GM19025 (cell line): ENCODE measurements around the gene ANKRD12.

Source experiments
- ATAC-seq: cut with Tn5 transposase; IDR thresholded peaks from one replicate; pipeline ENCODE4 v1.9.1; 2021; ENCODE audit warnings: mild to moderate bottlenecking, low read depth, moderate library complexity; ENCODE audit not compliant: unreplicated experiment

Gene ANKRD12

GRCh38 chr18:9105420-9105819 lies 31.2 kb upstream of the ANKRD12 start:
- no peak for ATAC-seq

DNA sequence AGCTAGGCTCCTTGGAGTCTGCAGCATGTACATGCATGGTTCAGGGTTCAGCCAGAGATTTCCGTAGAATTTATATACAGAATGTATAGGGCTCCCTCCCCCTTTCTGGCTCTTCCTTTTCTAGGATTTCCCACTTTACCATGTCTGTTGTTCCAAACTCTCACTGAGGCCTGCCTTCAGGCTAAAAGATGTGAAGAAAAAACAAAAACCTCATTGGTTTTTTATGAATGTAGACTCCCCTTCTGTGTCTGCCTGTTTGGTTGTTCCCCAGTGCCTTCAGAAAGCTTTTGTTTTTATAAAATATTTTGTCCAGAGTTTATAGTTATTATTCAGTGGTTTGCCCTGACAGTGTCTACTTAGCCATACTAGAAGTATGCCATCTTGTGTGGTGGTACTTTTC lies 30.5 kb upstream of the ANKRD12 start:
- ATAC-seq, result no peak

GRCh38 chr18:9106800-9107584 lies 29.6 kb upstream of the ANKRD12 start:
- no peak for ATAC-seq

- no peak for ATAC-seq
Observed at GRCh38 chr18:9108911-9109310, 27.7 kb upstream of the ANKRD12 start.

DNA sequence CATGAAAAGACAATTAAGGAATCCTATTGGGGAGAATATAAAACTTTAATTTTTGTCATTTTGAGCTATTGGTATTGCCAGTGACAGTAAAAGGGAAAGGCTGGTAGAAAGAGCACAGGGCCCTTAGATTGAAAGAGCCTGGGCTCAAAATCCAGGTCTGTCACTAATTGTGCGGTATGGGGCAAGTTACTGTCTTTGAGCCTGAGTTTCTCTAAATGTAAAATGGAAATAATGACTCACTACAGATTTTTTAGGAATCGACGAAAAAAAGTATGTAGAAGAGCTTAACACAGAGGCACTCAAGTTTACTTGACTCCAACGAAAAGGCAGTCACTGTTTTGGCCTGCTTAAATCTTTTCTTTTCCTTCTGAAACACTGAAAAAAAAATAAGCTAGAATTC lies 27.1 kb upstream of the ANKRD12 start:
- no peak for ATAC-seq

GRCh38 chr18:9113468-9114149 lies 23.0 kb upstream of the ANKRD12 start:
- ATAC-seq, result no peak

DNA sequence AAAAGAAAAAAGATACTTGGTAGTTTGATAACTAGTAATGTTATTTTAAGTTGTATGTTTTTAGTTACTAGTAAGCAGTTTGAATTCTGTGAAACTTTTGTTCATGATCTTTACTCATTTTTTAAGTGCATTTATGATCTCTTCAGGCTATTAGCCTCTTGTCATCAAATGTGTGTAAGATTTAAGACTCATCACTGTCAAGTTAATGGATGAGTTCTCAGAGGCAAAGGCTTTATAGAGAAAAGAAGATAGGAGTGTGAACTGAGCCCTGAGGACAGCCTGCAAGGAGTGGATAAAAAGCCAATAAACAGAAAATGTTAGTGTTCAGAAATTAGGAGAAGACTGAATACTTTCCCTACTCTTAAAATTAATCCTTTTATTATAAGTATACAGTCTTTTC lies 20.6 kb upstream of the ANKRD12 start:
- ATAC-seq, result no peak

DNA sequence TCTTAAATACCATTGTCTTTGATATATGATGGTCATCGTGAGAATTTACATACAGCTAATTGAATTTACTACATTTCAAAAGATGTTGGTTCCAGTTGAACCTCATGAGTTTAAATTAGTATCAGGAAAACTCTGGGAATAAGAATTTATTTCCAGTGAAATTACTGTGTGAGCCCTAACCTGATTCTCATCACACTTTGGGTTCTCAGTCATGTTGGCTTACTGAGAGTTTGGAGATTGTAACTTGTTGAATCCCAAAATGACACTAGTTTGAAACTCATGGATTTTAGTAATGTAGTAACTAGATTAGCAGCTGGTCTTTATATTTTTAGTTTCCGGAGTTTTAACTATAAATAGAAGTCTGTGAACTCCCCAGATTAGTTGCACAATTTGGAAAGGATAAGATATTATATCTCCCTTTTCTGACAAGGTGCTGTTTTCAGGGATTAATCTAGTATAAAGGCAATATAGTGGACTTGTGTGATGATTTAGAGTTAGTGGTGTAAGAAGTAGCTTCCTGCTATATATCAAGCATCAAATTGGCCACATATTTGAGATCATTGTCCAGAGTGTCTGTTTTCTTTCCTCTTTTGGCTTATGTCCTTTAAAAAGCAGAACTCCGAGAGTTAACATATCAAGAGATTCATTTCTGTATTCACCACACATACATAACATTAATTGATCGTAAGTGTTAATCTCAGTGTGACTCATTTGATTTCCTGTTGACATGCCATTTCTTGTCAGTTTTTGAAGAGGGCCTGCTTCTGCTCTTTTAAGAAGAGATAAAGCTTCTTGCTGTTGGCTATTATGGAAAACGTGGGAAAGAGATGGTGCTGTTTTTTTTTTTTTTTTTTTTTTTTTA lies 18.4 kb upstream of the ANKRD12 start:
- no peak for ATAC-seq

GRCh38 chr18:9120796-9121195 lies 15.8 kb upstream of the ANKRD12 start:
- ATAC-seq, result no peak

- ATAC-seq, result no peak
Observed at GRCh38 chr18:9123520-9123919, 13.1 kb upstream of the ANKRD12 start.

DNA sequence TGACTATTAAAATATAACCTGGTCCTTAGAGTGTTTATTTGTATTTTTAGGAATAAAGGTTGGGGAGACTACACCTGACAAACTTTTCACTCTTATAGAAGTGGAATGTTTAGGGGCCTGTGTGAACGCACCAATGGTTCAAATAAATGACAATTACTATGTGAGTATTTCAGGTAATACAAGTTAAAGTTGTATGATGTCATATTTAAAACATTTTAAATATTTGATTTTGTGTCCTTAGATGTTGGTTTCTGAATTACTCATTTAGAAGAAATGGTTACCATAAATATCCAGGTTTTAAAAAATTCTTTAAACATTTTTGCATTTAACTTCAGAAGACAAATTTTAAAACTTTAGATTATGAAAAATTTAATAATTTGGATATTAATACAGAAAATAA lies 11.8 kb upstream of the ANKRD12 start:
- no peak for ATAC-seq

- no peak for ATAC-seq
Observed at GRCh38 chr18:9126337-9126736, 10.2 kb upstream of the ANKRD12 start.

DNA sequence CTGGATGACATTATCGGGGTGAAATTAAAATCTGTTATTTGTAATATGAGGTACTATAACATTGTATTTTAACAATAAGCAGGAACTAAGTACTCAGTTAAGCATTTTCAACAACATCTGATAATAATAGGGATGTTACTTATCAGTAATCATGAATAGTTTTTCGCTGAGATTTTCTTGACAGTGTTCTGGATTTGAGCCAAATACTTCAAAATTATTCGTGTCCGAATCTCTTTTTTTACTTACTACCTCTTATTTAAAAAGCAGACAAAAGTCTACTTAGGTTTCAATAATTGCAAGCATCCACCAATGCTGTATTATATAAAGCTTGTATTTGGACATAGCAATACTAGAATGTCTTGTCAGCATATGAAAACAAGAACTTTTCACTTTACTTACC lies 6.4 kb upstream of the ANKRD12 start:
- no peak for ATAC-seq

GRCh38 chr18:9130806-9131205 lies 5.8 kb upstream of the ANKRD12 start:
- no peak for ATAC-seq

GRCh38 chr18:9132628-9133027 lies 4.0 kb upstream of the ANKRD12 start:
- ATAC-seq, result no peak

- no peak for ATAC-seq
Observed at GRCh38 chr18:9133225-9133624, 3.4 kb upstream of the ANKRD12 start.

DNA sequence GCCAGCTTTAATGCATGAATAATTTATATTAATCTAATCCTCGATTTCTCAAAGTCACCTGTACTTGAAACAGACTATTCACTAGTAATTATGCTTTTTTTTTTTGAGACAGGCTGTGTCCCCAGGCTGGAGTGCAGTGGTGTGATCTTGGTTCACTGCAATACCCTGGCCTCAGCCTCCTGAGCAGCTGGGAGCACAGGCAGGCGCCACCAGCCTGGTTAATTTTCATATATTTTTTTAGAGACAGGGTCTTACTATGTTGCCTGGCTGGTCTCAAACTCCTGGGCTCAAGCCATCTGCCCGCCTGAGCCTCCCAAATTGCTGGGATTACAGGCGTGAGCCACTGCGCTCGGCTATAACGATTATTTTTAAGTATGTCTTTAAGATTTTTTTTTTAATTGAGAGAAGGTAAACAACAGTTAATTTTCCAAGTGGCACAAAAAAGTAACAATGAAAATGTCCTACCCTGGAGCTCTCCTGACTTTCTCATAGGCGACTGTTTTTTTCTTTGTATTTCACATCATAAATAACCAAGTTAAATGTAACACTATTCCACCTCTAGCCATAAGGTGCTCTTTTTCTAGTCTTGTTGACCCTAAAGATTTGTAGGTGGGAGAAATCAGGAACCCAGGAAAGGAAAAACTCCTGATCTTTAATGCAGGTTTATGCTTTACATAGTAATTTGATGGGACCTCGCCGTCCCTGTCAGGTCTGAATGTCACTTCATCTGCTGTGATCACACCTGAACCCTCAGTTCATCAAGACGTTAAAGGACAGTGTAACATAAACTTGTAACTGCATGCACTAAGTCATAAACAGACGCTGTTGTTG lies 1.3 kb upstream of the ANKRD12 start:
- ATAC-seq, result no peak

- peak; percentile 9 for ATAC-seq
Observed at GRCh38 chr18:9135912-9136314, 668 bp upstream of the ANKRD12 start.

- ATAC-seq, result peak; percentile 33
Observed at GRCh38 chr18:9137168-9138066, 836 bp downstream of the ANKRD12 start.
